GDM1 (cell line): Measurements from ENCODE around the gene TMEM115.

Experiments used
- DNase-seq: peaks from one replicate; lab custom pipeline; 2025; lab: John Stamatoyannopoulos, UW

Gene TMEM115, protein sequence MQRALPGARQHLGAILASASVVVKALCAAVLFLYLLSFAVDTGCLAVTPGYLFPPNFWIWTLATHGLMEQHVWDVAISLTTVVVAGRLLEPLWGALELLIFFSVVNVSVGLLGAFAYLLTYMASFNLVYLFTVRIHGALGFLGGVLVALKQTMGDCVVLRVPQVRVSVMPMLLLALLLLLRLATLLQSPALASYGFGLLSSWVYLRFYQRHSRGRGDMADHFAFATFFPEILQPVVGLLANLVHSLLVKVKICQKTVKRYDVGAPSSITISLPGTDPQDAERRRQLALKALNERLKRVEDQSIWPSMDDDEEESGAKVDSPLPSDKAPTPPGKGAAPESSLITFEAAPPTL

DNA sequence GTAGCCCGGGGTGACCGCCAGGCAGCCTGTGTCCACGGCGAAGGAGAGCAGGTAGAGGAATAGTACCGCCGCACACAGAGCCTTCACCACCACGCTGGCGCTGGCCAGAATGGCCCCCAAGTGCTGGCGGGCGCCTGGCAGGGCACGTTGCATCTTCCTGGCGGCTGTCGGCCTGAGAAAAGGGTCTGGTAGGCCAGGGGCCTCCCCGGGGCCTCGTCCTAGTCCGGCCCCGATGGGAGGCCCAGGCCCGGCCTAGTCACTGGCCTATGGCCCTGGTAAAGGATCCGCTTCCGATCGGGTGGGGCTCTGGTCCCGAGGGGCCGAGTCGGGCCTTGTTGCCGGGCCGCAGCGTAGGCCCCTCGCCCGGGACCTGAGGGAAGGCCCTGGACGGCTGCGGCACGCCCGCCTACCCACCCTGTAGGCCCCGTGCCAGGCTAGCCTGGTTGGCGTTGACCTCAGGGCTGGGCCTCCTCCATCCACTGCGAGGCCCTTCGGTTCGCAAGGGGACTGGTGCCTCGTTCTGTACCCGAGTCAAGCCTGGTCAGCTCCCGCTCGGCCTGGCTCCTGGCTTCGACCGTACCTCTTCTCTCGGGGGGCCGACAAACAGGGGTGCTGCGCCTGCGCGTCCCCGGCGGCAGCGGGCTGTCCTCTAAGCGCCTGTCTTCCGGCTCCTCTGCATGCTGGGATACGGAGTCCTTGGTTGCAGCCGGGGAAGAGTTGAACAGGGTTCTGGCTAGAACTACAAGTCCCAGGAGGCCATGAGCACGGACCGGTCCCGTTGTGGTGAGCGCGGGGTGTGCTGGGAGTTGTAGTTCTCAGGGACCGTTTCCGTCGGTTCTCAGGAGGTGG is at the start of gene TMEM115:
Gene TMEM115 (minus strand): TSS at position 611 of the 849 bp plus-strand sequence. CDS start 458 bp downstream, at position 153.
- DNase-seq, result peak; percentile 95

DNA sequence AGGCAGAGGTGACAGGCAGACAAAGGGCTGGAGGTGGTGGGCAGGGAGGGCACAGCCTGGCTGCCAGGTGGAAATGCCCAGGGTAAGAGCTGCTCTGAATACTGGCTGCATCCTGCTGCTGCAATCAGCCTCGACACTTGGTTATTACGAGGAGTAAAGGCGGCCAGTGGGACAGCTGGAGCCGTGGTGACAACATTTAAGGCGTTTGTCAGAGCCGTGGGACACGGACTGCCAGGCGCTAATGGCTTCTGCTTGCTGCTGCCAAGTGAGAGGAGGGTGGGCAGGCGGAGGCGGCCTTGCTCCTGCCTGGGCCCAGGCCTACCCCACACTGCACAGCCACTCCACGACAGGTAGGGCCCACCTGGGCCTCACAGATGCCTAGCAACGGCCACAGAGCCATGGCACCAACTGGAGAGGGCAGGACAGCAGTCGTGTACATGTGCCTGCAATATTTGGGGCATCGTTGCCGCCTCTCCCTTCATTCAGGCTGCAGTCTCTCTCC is 49.2 kb upstream of the TMEM115 start:
- DNase-seq, result no peak

GRCh38 chr3:50406487-50406886 is 47.2 kb upstream of the TMEM115 start:
- DNase-seq, result no peak

DNA sequence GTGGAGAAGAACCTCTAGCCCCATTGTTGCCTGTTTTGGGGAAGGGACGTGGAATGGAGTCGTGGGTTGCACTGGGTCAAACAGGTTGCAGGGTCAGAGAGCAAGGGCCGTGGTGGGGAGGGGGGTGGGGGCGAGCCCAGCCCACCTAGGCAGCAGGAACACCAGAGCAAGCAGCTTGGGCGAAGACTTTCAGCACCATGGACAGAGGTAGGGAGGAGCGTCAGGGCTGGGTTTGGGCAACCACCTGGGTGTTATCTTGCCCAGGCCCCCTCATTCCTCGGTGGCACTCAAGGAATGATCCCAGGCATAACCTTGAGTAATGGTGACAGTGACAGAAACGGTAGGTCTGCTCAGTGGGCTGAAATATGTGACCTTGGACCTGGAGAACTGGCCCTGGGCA is 45.9 kb upstream of the TMEM115 start:
- DNase-seq, result no peak

DNA sequence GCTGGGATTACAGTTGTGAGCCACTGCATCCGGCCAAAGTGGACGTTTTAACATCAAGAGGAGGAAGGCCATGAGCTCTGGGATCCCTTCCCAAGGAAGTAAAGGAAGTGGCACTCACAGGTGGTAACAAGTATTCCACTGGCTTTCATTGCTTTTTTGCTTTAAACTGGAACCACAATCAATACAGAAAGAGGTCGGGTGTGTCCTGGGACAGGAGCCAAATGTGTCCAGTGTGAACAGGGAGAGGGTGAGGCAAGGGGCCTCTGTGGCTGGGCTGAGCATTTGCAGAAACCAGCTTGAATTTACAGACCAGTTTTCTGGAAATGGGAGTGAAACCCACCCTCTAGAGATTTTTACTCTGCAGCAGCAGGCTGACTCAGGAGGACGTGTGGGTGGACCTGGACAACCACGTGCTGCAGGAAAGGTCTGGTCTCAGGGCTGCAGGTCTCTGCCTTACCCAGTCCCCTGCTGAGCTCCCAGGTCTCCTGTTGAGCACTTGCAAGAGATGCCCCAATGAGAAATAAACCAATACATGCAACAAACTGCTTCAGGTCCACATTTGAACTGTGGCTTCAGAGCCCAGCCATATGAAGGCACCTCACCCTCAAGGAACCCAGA is 42.8 kb upstream of the TMEM115 start:
- DNase-seq, result no peak

DNA sequence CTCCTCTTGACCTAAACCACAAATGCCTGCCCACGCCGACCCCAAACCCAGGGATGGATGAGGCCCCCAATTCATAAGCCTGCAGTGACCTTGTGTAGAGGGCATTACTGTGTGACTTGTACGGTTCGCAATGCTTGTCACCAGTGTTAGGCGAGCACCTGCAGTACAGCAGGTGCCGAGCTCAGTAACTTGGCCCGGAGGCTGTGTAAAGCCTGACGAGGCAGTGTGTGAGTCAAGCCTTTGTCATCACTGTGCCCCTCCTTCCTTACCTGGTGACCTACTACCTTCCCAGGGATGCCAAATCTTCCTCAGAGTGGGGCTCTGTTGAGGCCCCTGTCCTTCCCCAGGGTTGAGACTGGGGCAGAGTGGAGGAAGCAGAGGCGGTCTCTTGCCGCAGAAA is 37.2 kb upstream of the TMEM115 start:
- no peak for DNase-seq

GRCh38 chr3:50395070-50395860 is 35.9 kb upstream of the TMEM115 start:
- DNase-seq, result no peak

DNA sequence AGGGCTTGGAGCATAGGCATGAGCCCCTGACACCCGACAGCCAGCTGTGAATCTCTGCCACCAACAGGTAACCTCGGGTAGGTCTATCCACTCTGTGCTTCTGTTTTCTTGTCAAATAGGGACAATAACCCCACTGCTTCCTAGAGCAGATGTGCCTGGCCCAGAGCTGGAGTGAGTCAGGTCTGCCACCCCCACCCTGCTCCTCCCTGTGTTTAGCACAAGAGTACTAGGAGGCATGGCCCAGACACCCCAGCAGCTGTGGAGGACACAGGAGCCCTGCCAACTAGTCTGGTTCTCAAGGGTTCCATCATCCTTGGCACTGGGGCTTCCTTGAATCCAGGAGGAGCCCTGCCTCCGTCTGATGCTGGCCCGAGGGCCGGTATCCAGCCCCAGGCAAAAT is 33.7 kb upstream of the TMEM115 start:
- DNase-seq, result no peak

DNA sequence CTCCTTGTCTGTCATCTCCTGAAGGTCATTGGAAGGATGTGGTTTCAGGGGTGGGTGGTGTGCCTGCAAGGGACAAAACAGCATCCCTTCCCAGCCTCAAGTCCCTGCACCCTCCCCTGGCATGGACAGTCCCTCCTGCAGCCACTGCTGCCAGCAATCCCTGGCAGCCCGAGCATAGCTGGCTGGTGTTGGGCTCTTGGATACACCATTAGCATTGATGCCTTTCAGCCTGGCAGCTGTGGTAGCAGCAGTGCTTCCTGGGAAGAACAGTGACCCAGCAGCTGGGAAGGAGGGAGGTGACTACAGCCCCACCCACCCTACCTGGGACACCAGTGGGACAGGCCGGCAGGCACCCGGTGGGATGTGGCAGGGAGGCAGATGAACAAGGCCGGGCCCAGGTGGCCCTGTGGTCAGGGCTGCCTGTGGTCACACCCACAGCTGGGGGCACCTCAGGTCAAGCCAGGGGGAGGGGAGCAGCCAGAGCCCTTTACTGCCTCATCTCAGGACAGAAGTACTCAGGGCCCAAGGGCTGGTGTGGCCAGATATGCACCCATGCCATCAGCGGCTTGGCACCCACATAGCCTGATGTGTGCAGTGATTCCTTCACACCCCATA is 32.9 kb upstream of the TMEM115 start:
- no peak for DNase-seq

- no peak for DNase-seq
These were observed 31.3 kb upstream of the TMEM115 start for GRCh38 chr3:50390508-50391224.

DNA sequence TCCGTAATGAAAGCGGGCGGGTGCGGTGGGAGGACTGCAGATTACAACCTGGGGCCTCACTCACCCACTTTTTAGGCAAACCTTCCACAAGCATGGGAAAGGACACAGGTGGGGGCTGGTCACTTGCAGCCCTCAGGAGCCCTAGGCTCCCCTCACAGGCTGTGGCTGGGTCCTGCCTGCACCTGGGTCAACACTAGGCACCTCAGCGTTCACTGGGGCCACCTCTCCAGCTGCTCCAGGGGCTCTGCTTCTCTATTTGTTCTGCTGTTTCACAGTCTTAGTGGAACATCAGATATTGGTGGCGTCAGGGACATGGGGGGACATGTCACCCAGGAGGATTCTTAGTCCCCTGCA is 30.1 kb upstream of the TMEM115 start:
- no peak for DNase-seq

- no peak for DNase-seq
These were observed 29.5 kb upstream of the TMEM115 start for GRCh38 chr3:50388720-50389413.

DNA sequence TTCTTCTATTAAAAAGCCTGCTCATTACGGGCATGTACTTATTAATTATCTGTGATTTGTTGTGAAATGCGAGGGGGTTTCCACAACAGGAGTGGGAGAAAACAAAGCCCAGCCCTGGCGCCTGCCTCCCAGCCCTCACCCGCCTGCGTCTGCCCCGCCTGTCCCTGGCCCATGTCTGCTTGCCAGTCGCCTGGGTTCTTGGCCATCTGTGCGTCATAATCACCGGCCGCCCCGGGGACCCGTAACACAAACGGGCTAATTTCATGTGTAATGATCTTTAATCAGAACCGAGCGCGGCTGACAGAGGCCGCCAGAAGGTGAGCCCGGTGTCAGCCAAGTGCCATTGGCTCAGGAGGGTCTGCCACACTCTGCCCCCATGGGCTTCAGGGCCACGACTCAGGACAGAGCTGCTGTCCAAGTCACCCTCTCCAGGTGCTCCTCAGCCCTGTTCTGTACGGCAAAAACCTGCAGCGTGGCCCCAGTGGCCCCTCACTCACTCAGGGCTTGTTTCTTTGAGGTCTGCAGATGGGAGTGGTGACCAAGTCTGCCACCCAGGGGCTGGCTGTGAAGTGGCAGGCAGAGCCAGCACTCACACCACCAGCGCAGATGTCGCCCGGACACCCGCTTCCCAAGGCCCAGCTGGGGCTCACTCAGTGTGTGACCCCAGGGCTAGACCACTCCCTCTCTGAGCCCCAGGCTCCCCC is 28.8 kb upstream of the TMEM115 start:
- no peak for DNase-seq

GRCh38 chr3:50385754-50386153 is 26.4 kb upstream of the TMEM115 start:
- no peak for DNase-seq

DNA sequence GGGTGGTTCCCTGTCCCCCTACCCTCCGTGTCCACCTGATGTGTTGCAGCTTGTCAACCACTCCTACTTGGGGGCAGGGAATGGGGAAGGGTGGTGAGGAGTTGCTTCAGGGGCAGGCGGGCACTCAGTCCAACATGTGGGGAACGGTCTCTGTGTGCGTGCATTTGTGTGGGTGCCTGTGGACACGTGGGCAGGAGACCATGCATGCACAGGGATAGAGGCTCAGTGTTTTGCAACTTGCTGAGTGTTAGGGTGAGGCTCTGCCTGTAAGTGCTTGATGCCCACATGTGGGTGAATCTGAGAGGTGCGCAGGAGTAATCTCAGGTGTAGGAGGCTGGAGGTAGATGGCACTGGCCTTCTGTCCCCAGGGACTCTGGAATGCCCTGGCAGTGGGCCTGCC is 24.4 kb upstream of the TMEM115 start:
- DNase-seq, result no peak

DNA sequence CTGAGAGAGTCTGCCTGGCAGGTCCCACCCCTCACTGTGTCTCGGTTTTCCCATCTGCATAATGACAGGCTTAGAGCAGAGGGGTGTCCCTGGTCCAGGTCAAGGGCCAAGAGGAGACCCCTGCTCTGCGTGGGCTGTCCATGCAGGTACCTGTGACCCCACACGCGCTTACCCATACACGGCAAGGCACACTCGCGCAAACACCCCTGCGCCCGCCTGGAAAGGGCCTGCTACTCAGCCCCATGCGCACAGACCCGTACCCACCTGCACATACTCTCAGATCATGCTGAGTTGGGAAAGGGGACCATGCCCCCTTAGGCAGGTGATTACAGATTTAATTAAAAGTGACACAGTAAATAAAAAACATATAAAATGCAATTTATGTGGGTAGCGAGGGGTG is 23.4 kb upstream of the TMEM115 start:
- DNase-seq, result no peak

DNA sequence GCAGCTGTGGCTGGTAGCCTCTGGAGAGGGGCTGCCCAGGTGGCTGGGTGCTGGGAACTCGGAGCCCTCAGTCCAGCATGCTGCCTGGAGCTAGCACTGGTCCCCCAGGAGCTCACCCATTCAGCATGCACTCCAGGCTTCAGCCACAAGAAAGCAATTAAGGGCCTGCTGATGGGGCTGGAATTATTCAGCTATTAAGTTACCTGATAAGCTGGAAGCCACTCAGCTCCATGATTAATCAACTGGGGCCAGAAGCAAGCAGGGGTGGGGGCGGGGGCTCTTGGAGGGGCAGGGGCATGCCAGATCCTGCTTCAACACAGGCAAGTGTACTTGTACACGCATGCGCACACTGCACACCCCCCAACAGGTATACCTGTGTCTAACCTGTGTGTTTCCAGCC is 22.1 kb upstream of the TMEM115 start:
- no peak for DNase-seq

DNA sequence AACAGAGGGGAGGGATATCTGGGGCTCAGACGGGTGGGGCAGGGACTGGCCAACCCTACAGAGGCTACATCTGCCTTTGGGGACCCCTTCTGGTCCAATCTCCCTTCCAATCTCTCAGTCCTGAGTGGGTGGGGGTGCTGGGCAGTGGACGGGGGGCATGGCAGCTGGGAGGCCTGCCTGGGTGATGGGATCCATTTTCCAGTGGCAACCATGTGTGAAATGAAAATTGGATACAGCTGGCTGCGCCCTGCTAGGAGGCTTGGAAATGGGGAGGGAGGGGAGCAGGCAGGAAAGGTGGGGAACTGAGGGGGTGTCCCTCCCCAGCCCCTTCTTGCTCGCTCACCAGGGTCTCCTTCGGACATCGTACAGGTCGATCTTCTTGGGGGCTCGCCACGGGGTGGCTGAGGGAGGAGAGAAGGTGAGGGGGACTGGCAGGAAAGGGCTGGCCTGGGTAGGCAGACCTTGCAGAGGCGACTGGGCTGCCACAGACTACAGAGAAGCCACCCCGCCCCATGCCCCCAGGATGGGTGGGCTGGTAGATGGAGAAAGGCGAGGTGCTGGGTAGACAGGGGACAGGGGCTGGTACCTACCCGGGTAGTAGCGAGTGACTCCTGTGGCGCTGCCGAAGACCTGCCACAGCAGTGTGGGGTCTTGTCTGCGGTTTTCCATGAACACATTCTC is 21.2 kb upstream of the TMEM115 start:
- no peak for DNase-seq

- DNase-seq, result no peak
These were observed 19.4 kb upstream of the TMEM115 start for GRCh38 chr3:50378757-50379156.
